ENCODE measurements around the gene ZNF804A.

Gene ZNF804A

GRCh38 chr2:184598316-184599053 is at the start of gene ZNF804A:
ZNF804A (plus strand) TSS chr2:184598529; CDS start chr2:184598960, 431 bp downstream.
- H3K4me1 ChIP-seq (ENCODE audit: insufficient read depth, low read length): no peaks in the 10 kb centered on the region
- H4K20me1 ChIP-seq (ENCODE audit: insufficient read depth, low read length): no peaks in the 10 kb centered on the region
- no peak within 1 kb of the TSS for H2AFZ ChIP-seq (ENCODE audit: low read depth, low read length)
- H3K27me3 ChIP-seq (ENCODE audit: insufficient read depth, low read length, poor library complexity): no peaks in the 10 kb centered on the region
- no peak within 1 kb of the TSS for H3K4me2 ChIP-seq (ENCODE audit: insufficient read depth, low read length)
- no peak within 1 kb of the TSS for H3K27ac ChIP-seq (ENCODE audit: low read length)
- ATAC-seq (ENCODE audit: insufficient read depth, low read depth) (no peak), DNase-seq (no peak)
- TF ChIP-seq EZH2 (IDR thresholded peaks at IDR 0.05; ENCODE audit: borderline replicate concordance, low read depth, low read length, severe bottlenecking) (no peak), CTCF (IDR thresholded peaks at IDR 0.05; ENCODE audit: borderline replicate concordance, extremely low read depth, low read length, poor library complexity, severe bottlenecking) (no peak)
- H3K36me3 ChIP-seq (ENCODE audit: insufficient read depth, low read length): no peaks in the 10 kb centered on the region
- no peak within 1 kb of the TSS for H3K4me3 ChIP-seq (ENCODE audit: low read depth in 1 of 2, low read length in 2 of 2)
- no peaks in the 10 kb centered on the region for H3K9me3 ChIP-seq (ENCODE audit: insufficient read depth, low read length, severe bottlenecking)
- H3K79me2 ChIP-seq (ENCODE audit: insufficient read depth, low read length): no peaks in the 10 kb centered on the region
- H3K9ac ChIP-seq (ENCODE audit: low read depth, low read length): no peak within 1 kb of the TSS

- Histone ChIP-seq H2AFZ (ENCODE audit: low read depth, low read length) (no peak overlapping the region), H3K4me3 (ENCODE audit: low read depth in 1 of 2, low read length in 2 of 2) (no peak overlapping the region), H3K4me2 (ENCODE audit: insufficient read depth, low read length) (no peak overlapping the region), H4K20me1 (ENCODE audit: insufficient read depth, low read length) (no peaks in the 10 kb centered on the region), H3K27ac (ENCODE audit: low read length) (no peak overlapping the region), H3K79me2 (ENCODE audit: insufficient read depth, low read length) (no peaks in the 10 kb centered on the region), H3K27me3 (ENCODE audit: insufficient read depth, low read length, poor library complexity) (no peaks in the 10 kb centered on the region), H3K4me1 (ENCODE audit: insufficient read depth, low read length) (no peaks in the 10 kb centered on the region), H3K36me3 (ENCODE audit: insufficient read depth, low read length) (no peaks in the 10 kb centered on the region), H3K9me3 (ENCODE audit: insufficient read depth, low read length, severe bottlenecking) (no peaks in the 10 kb centered on the region), H3K9ac (ENCODE audit: low read depth, low read length) (no peak overlapping the region)
- ATAC-seq (ENCODE audit: insufficient read depth, low read depth) (no peak), DNase-seq (no peak)
- TF ChIP-seq CTCF (IDR thresholded peaks at IDR 0.05; ENCODE audit: borderline replicate concordance, extremely low read depth, low read length, poor library complexity, severe bottlenecking) (no peak), EZH2 (IDR thresholded peaks at IDR 0.05; ENCODE audit: borderline replicate concordance, low read depth, low read length, severe bottlenecking) (no peak)
These were observed 49.2 kb upstream of the ZNF804A start for GRCh38 chr2:184549153-184549552.

- Histone ChIP-seq H3K4me3 (ENCODE audit: low read depth in 1 of 2, low read length in 2 of 2) (no peak overlapping the region), H3K27me3 (ENCODE audit: insufficient read depth, low read length, poor library complexity) (no peaks in the 10 kb centered on the region), H2AFZ (ENCODE audit: low read depth, low read length) (no peak overlapping the region), H3K27ac (ENCODE audit: low read length) (no peak overlapping the region), H3K9ac (ENCODE audit: low read depth, low read length) (no peak overlapping the region), H3K36me3 (ENCODE audit: insufficient read depth, low read length) (no peaks in the 10 kb centered on the region), H3K4me2 (ENCODE audit: insufficient read depth, low read length) (no peak overlapping the region), H4K20me1 (ENCODE audit: insufficient read depth, low read length) (no peaks in the 10 kb centered on the region), H3K79me2 (ENCODE audit: insufficient read depth, low read length) (no peaks in the 10 kb centered on the region), H3K9me3 (ENCODE audit: insufficient read depth, low read length, severe bottlenecking) (no peaks in the 10 kb centered on the region), H3K4me1 (ENCODE audit: insufficient read depth, low read length) (no peaks in the 10 kb centered on the region)
- DNase-seq (no peak), ATAC-seq (ENCODE audit: insufficient read depth, low read depth) (no peak)
- TF ChIP-seq CTCF (IDR thresholded peaks at IDR 0.05; ENCODE audit: borderline replicate concordance, extremely low read depth, low read length, poor library complexity, severe bottlenecking) (no peak), EZH2 (IDR thresholded peaks at IDR 0.05; ENCODE audit: borderline replicate concordance, low read depth, low read length, severe bottlenecking) (no peak)
These were observed 46.7 kb upstream of the ZNF804A start for GRCh38 chr2:184551626-184552025.
